ENCODE results near the gene MAPK4.

The MAPK4 gene

DNA sequence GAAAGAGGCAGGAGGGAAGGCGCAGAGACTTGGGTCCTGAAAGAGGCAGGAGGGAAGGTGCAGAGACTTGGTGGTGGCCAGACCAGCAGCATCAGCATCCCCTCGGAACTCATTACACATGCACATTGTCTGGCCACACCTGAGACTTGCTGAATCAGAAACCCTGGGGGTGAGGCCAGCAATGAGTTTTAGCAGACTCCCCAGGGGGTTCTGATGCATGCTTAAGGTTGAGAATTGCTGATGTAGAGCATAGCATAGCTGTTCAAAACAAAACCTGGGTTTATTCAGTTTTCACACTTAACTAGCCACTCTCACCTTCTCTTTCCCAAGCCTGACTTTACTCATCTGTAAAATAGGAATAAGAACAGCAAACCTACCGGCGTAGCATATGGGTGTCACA is 137.0 kb downstream of the MAPK4 start:
- Histone ChIP-seq H2AFZ (peak overlapping the region; percentile 17), H3K4me2 (ENCODE audit: low read length) (no peak overlapping the region), H3K36me3 (ENCODE audit: control insufficient read depth, insufficient read depth, low read length) (no peaks in the 10 kb centered on the region), H3K9me3 (ENCODE audit: control insufficient read depth, low read length) (no peaks in the 10 kb centered on the region), H3K27me3 (ENCODE audit: control insufficient read depth, insufficient read depth, low read length) (no peaks in the 10 kb centered on the region), H3K27ac (peak overlapping the region; percentile 9), H3K4me1 (peaks cover 46% of the 10 kb centered on the region), H3K9ac (no peak overlapping the region), H3K4me3 (ENCODE audit: low read depth, low read length) (no peak overlapping the region), H3K79me2 (peaks cover 75% of the 10 kb centered on the region)
- TF ChIP-seq CTCF (IDR thresholded peaks at IDR 0.05): no peak

DNA sequence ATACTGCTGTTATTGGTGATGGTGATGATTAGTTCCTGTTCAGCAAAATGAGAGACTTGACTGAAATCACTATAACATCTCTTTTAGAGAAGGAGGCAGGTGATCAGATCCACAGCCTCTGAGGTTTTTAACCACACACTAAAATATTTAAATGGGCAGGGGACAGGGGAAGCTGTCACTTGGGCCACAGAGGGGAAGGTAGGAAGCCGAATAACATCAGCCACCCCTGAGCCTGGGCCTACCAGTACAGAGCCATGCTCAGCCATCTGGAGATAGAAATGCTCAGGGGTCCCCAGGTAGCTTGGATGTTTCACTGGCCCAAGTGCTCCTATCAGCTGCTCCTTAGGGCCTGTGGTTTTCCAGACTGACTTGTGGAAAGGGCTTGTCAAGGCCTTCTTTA is 137.6 kb downstream of the MAPK4 start:
- H3K79me2 ChIP-seq: peaks cover 72% of the 10 kb centered on the region
- H3K9me3 ChIP-seq (ENCODE audit: control insufficient read depth, low read length): no peaks in the 10 kb centered on the region
- H3K27ac ChIP-seq: no peak overlapping the region
- no peaks in the 10 kb centered on the region for H3K36me3 ChIP-seq (ENCODE audit: control insufficient read depth, insufficient read depth, low read length)
- peaks cover 41% of the 10 kb centered on the region for H3K4me1 ChIP-seq
- no peaks in the 10 kb centered on the region for H3K27me3 ChIP-seq (ENCODE audit: control insufficient read depth, insufficient read depth, low read length)
- no peak overlapping the region for H2AFZ ChIP-seq
- H3K9ac ChIP-seq: no peak overlapping the region
- TF ChIP-seq CTCF (IDR thresholded peaks at IDR 0.05): no peak
- no peak overlapping the region for H3K4me2 ChIP-seq (ENCODE audit: low read length)
- no peak overlapping the region for H3K4me3 ChIP-seq (ENCODE audit: low read depth, low read length)

DNA sequence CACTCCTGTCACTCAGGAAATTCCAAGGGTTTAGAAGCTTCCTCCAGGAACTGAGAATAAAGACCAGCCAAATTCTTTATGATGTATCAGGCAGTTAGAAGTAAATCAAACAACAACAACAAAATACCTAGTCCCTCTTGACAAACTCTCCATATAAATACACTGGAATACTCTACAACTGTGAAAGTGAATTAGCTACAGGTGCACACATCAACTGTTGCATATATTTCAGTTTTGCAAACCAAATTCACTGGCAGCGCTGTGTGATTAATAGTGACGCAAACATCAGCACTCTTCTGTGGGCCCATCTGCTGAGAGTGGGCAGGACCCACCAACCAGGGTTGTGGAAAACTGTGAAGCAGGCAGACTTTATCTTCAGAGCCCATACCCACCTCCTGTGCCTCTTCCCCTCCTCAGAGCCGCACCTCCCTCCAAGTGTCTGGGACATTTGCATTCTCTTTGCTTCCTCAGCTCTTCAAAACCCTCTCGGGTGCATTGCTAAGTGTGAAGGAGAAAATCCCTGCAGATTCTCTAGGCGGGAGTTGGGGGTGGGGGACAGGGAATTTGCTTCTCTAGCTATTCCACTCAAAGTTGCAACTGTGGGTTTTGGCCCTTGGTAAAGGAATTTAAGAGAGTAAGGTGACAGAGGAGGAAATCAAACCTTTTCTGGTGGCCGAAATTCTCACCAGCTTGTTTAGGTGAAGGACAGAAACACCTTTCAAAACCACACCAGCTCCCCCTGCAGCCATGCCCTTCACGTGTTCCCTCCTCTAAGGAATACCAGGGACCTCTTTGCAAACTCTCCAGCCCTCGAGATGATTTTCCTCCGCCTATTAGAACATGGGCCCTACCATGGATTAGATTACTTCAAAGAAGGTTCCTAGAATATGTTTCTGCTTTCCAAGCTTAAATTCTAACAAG is 140.6 kb downstream of the MAPK4 start:
- no peak overlapping the region for H3K9ac ChIP-seq
- H3K27ac ChIP-seq: peak overlapping the region; percentile 25

GRCh38 chr18:50704357-50704940 is 144.6 kb downstream of the MAPK4 start:
- Histone ChIP-seq H3K79me2 (peaks cover 66% of the 10 kb centered on the region), H2AFZ (no peak overlapping the region), H3K9ac (no peak overlapping the region), H3K27me3 (ENCODE audit: control insufficient read depth, insufficient read depth, low read length) (no peaks in the 10 kb centered on the region), H3K4me1 (peaks cover 23% of the 10 kb centered on the region), H3K27ac (no peak overlapping the region), H3K4me3 (ENCODE audit: low read depth, low read length) (no peak overlapping the region), H3K4me2 (ENCODE audit: low read length) (no peak overlapping the region), H3K36me3 (ENCODE audit: control insufficient read depth, insufficient read depth, low read length) (no peaks in the 10 kb centered on the region), H3K9me3 (ENCODE audit: control insufficient read depth, low read length) (no peaks in the 10 kb centered on the region)
- TF ChIP-seq CTCF (IDR thresholded peaks at IDR 0.05): no peak

More for the DNA sequence above, 140.6 kb downstream of the MAPK4 start:
- no peak overlapping the region for H3K4me3 ChIP-seq (ENCODE audit: low read depth, low read length)
- no peaks in the 10 kb centered on the region for H3K9me3 ChIP-seq (ENCODE audit: control insufficient read depth, low read length)
- H3K27me3 ChIP-seq (ENCODE audit: control insufficient read depth, insufficient read depth, low read length): no peaks in the 10 kb centered on the region
- no peak for TF ChIP-seq CTCF (IDR thresholded peaks at IDR 0.05)
- H3K79me2 ChIP-seq: peaks cover 67% of the 10 kb centered on the region
- peak overlapping the region; percentile 11 for H3K4me2 ChIP-seq (ENCODE audit: low read length)
- no peak overlapping the region for H2AFZ ChIP-seq
- H3K4me1 ChIP-seq: peaks cover 31% of the 10 kb centered on the region
- no peaks in the 10 kb centered on the region for H3K36me3 ChIP-seq (ENCODE audit: control insufficient read depth, insufficient read depth, low read length)
